ENCODE data around the gene SLC7A5. TPM values are rescaled to one million over a fixed set of nuclear protein-coding genes. Genes with fewer than 3 reads are reported as not detected.

Gene SLC7A5
- total RNA-seq, 4 donors from 2014 or later, result 1.5 to 31.8 (median 5.4) TPM

- no peak for ATAC-seq (ENCODE audit: low FRiP score)
- no peak for TF ChIP-seq CTCF (IDR thresholded peaks at IDR 0.05)
- no peak for DNase-seq (ENCODE audit: low spot score)
Measured at GRCh38 chr16:87834005-87834667, 35.2 kb downstream of the SLC7A5 start.

GRCh38 chr16:87833548-87833947 lies 35.8 kb downstream of the SLC7A5 start:
- TF ChIP-seq CTCF (IDR thresholded peaks at IDR 0.05), result no peak
- no peak for ATAC-seq (ENCODE audit: low FRiP score)
- no peak for DNase-seq (ENCODE audit: low spot score)

- TF ChIP-seq CTCF (IDR thresholded peaks at IDR 0.05), result no peak
- DNase-seq (ENCODE audit: low spot score), result no peak
- ATAC-seq (ENCODE audit: low FRiP score), result no peak
Measured at GRCh38 chr16:87832741-87833502, 36.4 kb downstream of the SLC7A5 start.

- no peak for DNase-seq (ENCODE audit: low spot score)
Measured at GRCh38 chr16:87832137-87832527, 37.2 kb downstream of the SLC7A5 start.

GRCh38 chr16:87831421-87832136 lies 37.7 kb downstream of the SLC7A5 start:
- no peak for DNase-seq (ENCODE audit: low spot score)
- TF ChIP-seq CTCF (IDR thresholded peaks at IDR 0.05), result no peak
- no peak for ATAC-seq (ENCODE audit: low FRiP score)

More at GRCh38 chr16:87832137-87832527, 37.2 kb downstream of the SLC7A5 start:
- no peak for TF ChIP-seq CTCF (IDR thresholded peaks at IDR 0.05)
- no peak for ATAC-seq (ENCODE audit: low FRiP score)

- no peak for DNase-seq (ENCODE audit: low spot score)
- no peak for TF ChIP-seq CTCF (IDR thresholded peaks at IDR 0.05)
- no peak for ATAC-seq (ENCODE audit: low FRiP score)
Measured at GRCh38 chr16:87830673-87831420, 38.5 kb downstream of the SLC7A5 start.

Data from omental fat pad (tissue), 4 donors.